ENCODE measurements around the gene CPT1C.

GRCh38 chr19:49651029-49651819 lies 39.7 kb upstream of the CPT1C start:
- TF ChIP-seq POLR2A (IDR thresholded peaks at IDR 0.05; ENCODE audit: low read depth, low read length) (no peak), TAF1 (IDR thresholded peaks at IDR 0.05; ENCODE audit: low read depth, low read length) (no peak)
